GM21717 (cell line): Measurements from ENCODE around the gene NRBF2.

ENCODE experiments used
- ATAC-seq: cut with Tn5 transposase; IDR thresholded peaks from one replicate; pipeline ENCODE4 v1.9.1; 2021; ENCODE audit warnings: mild to moderate bottlenecking, moderate library complexity; ENCODE audit not compliant: unreplicated experiment

NRBF2 gene

DNA sequence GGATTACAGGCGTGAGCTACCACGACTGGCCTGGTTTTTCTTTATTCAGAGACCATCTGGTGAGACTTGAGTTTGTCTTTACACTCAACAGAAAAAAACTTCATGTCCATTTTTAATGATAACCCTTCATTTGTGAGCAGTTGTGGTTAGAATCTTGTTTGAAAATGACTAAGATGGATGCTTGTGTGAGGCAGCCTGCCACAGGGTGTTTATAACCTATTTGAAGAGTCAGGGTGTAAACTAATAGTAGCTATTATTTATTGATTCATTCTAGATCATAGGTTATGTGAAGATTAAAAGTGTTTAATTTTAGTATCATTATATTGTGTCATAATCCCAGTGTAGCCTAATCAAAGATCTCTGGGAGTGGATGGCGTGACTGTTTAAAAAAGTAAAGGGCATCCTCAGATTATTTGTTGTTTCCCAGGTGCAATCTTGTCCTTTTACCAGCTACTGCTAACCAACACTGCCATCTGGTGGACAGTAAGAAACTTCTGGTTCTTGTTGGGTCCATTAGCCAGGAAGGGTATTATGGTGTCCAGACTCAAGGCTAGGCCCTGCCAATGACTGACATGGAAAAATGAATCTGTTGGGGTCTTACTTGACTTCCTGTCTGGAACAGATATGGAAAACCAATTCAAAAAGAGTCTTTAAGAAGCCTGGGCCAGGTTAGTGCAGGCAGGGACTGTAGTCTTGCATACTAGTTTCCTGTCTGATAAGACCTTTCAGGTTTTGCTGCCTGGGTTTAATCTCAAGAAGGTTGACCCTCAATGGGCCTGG is 24.9 kb downstream of the NRBF2 start:
- ATAC-seq = peak; percentile 71

DNA sequence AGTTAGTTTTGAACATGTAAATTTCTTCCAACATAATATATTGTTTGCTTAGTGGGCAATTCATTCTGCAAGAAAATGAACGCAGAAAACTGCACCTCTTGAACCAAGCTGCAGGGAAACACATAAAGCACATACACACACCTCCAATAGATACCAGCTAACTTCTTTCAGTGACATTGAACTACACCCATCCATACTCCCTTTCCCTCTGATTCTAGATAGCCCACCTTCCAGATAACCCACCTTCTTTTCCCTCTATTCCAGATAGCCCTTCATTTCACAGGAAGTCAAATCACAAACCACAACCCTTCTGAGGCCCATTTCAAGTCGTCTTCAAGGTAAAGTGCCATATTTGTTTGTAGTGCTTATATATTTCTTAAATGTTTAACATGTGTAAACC is 28.5 kb downstream of the NRBF2 start:
- no peak for ATAC-seq

DNA sequence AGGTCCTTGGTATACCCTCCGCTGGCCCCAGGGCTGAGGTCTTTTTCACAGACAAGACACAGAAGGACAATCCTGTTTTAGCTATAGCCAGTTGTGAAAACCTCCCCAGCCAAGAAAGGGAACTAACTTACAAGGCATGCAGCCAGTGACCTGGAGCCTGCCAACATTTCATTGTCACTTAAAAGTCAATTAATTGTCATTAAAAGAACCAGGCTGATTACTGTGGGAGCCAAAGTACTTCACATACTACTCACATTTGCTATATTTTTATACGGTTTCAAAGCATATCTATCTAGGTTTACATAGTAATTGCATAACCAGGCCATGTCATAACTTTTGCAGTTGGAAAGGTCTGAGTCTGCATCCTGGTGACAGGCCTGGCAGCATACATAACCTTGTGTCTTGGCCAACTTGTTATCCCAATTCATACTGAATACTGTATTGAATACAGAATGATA is 31.1 kb downstream of the NRBF2 start:
- no peak for ATAC-seq

DNA sequence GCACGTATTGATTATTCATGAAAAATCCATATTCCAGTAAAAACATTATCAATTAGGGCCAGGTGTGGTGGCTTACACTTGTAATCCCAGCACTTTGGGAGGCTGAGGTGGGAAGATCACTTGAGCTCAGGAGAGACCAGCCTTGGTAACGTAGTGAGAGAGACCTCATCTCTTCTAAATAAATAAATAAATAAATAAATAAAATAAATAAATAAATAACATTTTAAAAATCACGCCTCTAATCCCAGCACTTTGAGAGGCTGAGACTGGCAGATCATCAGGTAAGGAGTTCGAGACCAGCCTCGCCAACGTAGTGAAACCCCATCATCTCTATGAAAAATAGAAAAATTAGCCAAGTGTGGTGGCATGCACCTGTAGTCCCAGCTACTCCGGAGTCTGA is 32.1 kb downstream of the NRBF2 start:
- no peak for ATAC-seq

DNA sequence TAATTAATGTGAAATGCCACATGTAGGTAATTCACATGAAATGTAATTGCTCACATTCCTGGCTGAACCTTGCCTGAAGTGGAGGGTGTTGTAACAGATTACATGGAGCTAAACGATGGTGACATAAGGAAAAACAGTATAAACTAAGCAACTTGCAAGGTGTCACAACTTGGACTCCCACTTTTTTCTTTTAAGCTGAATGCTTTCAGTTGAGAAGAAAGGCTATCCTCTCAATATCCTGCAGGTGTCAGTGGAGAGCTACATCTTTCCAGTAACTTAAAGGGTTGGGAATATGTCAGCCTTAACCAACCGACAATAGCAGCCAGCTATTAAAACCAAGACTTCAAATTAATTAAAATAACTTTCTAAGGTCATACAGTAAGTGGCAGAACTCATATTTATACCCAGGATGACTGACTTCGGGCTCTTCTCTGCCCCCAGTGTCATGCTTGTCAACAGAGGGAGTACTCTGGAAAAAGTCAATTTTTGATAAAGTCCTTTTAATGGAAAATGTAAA is 33.7 kb downstream of the NRBF2 start:
- peak; percentile 47 for ATAC-seq

DNA sequence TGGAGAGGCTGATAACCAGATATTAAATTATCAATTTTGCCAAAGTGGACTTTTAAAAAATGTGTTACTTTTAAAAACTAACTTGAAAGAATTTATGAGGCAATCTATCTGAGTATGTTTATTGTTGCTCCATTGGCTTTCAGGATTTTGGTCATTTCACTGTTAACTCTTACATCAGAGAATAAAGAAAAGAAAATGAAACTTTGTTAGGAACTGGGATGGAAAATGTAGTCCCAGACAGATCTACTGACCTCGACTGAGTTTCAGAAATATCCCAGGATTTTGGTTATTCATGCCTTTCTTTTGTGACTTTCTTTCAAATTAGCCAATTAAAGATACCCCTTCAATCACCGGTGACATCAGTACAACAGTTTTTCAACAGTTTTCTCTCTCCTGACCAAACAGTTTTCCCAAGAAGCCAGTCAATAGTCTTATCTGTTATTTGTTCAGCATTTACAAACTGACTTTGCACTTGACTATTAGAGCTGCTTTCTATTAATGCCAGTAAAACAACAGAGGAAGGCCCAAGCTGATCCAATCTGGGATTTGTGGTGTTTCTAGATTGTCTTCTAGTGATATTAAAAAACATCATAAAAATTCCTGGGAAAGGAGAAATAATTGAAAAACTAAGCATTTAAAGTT is 35.8 kb downstream of the NRBF2 start:
- ATAC-seq = no peak

DNA sequence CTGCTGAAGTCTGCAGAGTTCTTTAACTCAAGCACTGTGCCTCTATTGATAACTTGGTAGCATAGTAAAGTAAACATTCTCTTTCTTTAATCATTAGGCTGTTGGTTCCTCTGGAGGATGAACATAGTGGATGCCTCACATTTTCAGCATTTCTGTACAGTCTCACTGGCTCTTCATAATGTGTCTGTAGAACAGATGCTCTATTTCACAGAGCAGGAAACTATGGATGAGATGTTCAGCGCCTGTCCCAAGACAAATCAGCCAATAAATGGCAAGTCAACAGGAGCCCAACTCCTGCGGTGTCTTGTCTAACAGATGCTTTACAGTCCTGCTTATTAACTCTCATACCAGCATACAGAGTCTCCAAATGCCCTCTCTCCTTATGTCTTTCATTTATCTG is 36.5 kb downstream of the NRBF2 start:
- ATAC-seq = no peak

DNA sequence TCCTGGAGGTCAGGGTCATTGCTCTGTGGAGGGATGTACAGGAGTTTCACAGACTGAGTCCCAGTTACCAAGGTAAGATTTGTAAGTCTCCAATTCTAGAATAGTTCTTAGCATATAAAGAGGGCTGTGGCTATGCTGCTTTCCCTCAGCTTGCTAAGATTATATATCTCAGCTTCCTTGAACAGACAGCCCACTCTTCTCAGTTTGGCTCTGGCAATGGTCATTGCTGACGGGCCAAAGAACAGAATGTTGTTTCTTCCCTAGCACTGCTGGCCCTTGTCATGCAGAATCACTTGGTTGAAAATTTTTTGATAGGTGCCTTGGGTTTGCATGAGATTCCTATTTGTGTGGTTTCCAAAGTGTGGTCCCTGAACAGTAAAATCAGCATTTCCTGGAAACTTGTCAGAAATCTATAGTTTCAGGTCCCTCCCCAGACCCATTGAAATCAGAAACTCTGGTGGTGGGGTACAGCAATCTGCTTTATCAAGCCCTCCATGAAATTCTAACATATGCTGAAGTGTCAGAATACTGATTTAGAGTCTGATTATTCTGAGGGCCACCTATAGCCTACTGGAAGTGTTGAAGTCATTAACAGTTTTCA is 38.2 kb downstream of the NRBF2 start:
- no peak for ATAC-seq

DNA sequence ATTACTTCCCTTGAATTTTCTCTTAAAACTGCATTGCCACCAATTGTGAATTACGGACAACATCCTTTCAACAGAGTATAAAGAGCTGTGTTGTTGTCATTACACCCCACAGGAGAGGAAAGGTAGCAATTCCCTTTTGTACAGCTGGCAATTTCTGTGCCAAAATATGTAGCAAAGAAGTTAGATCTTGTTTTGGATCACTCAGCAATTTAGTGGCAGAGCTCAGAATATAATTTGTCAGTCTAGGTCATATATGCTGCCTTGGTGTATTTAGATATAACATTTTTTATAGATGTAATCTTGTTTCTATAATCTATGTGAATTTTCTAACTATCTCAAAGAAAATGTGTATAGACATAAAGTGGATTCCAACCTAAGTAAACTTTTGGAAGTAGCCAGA is 38.8 kb downstream of the NRBF2 start:
- ATAC-seq = no peak

DNA sequence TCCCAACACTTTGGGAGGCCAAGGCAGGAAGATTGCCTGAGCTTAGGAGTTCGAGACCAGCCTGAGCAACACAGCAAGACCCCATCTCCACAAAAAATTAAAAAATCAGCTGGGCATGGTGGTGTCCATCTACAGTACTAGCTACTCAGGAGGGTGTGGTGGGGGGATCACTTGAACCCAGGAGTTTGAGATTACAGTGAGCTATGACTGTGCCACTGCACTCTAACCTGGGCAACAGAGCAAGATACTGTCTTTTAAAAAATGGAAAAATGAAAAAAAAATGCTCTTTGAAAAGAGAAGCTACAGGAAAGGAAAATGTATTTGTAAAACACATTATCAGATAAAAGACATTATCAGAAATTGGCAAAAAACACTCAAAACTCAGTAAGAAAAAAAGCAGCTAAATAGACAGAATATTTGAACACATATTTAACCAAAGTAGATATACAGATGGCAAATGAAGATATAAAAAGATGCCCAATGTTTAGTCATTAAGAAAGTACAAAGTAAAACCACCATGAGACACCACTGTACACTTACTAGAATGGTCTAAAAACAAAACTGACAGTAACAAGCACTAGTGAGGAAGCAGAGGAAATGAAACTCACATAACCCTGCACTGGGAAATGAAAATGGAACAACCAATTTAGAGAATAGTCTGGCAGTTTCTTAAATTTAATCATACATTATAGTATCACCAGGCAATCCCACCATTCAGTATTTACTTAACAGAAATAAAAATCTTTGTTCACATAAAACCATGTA is 40.5 kb downstream of the NRBF2 start:
- ATAC-seq = peak; percentile 98

DNA sequence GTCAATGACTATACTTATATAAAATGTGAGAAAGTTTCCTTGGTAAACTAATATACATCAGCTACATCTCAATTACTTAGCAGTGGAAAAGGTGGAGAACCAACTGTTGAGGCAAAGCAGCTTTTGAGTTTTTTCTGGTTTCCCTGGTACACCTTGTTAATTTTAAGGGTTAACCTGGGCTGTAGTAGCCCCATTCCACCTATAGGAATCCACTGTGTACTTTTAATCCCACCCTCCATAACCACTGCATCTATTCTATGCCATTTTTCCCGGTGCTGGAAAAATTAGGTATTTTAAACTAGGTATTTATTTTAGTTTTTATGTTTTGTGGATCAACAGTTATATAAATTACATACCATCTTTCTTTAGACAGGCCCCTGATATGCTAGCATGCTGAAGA is 42.4 kb downstream of the NRBF2 start:
- ATAC-seq = no peak

DNA sequence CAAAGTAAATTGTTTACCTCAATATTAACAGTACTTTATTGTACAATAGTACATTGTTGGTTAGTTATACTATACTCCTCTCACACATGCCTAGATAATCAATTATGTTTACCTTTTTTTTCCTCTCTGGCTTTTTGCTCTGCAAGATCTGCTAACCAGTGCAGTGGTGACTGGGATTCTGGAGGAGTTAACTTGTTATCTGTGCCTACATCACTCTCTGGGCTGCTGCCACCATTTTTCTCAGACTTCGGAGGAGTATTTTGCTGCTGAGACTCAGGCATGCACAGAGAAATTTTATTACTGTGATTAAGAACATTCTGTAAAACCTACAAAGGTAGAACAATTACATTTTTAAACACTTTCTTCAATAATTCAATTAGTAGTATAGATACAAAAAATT is 59.7 kb downstream of the NRBF2 start:
- no peak for ATAC-seq

DNA sequence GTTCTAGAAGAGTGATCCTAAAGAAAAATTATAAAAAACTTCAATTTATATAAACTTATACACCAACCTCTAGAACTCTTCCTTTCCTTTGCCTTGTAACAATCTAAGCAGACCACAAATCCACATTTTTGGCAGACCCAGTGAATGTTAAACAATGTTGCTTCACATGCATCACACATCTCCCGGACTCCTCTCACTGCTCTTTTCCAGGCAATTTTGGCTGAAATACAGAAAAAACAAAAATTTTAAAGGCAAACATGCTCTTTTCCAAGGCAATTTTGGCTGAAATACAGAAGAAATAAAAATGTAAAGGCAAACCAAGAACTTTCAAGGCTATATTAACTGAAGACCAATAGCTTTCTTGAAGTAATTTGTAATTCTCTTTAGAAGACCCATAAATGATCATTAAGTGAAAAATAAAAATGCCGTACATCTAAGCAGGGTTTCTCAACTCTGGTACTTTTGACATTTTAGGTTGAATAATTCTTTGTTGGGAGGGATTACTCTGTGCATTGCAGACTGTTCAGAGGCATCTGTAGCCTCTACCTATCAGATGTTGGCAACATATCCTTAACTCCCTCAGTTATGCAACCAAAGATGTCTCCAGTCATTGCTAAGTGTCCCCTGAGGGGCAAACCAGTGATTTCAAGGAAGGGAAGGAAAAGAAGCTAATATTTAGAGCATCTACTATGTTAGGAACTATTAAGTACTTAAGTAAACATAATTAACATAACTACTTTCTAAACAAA is 64.4 kb downstream of the NRBF2 start:
- no peak for ATAC-seq

DNA sequence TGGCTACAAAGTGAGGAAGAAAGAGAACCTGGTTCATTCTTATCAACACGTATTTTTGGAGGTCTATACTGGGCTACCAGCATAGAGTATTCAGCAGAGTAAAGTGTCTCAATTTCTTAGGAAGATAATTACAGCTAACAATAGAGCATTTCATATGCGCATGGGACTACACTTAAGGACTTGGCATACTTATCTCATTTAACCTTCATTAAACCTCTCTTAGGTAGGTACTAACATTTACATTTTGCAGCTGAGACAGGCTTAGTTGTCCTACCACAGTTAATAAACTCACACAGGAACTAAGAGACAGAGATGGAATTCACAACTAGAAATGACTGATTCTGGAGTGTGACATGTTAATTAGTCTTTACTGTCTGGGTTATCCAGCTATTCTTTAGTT is 66.6 kb downstream of the NRBF2 start:
- ATAC-seq = no peak

DNA sequence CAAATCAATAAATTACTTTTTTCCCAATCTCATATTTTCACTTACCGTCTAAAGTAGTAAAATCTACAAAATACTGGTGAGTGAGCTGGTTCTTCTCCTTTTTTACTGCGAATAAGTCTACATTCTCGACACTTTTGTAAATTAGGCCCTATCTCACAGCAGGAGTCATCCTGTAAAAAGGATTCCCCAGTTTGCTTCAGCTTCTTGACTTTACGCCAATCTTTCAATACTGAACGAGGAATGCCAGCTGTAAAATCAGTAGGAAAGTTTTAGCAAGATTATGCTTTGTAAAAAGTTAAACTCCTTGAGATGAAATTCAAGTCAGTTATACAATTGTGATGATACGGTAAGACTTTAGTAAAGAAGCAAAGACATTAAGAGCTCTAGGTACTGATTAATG is 67.3 kb downstream of the NRBF2 start:
- ATAC-seq = no peak

DNA sequence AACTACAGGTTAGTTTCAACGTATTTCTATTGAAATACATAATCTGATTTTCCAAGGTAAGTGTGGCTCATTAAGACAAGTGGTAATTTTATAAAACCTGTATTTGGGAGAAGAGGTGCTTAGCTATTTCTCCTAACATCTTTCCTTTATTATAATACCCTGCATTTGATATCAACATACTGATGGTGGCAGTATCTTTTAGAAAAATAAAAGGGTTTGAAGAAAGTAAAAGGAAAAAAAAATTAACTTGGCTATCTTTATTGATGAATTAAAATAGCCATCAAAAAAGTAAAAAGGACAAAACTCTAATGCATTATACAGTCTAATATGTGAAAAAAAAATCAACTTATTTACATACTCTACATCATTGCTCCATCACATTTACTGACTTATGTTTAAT is 68.0 kb downstream of the NRBF2 start:
- ATAC-seq = no peak
